ENCODE data around the gene APOBEC3B.

DNA sequence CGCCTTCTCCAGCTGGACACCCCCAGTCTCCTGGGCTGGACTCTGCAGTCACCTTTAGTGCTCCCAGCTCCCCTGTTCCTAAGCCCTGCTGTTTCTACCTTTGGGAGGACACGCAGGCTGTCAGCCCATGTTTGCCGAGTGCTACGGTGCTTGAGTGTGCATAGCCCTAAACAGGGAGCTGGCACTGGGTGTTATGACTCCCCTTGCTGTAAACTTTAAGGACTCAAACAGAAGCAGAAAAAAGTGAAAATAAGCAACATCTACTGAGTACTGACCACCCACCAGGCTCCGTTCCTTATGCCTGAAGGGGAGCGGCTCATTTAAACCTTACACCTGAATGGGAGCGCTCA is 7.3 kb upstream of the APOBEC3B start:
- no peak for TF ChIP-seq CTCF (IDR thresholded peaks at IDR 0.05)
- TF ChIP-seq EZH2 (IDR thresholded peaks at IDR 0.05; ENCODE audit: borderline replicate concordance, insufficient read depth, low read depth, low read length, poor library complexity, severe bottlenecking): no peak
